HCT116 (cell line): ENCODE data around the gene FAM124B. TPM values are rescaled to one million over a fixed set of nuclear protein-coding genes. Genes with fewer than 3 reads are reported as not detected.

Experiments
- ATAC-seq: fragments of 200-7000 bp; cut with Tn5 transposase; 2 replicates; pipeline ENCODE4 v1.9.1; 2020; ENCODE audit warnings: mild to moderate bottlenecking, moderate library complexity
- Bru-seq: library from RNA; stranded (reverse); fragments of 400-500 nt; gene quantifications from one replicate; lab custom pipeline; 2021; lab: Mats Ljungman, UMichigan
- BruChase-seq, 2 experiments: library from RNA; stranded (reverse); fragments of 400-500 nt; gene quantifications; one replicate each; lab custom pipeline; 2021; lab: Mats Ljungman, UMichigan
- BruUV-seq: library from RNA; stranded (reverse); fragments of 400-500 nt; replicated peaks from 2 replicates; lab custom pipeline; 2021; lab: Mats Ljungman, UMichigan
- CTCF ChIA-PET: fragments of 300-600 bp; sonication (Branson Sonifier 250); formaldehyde crosslinking; loops from one replicate; lab custom pipeline; 2021; ENCODE audit warnings: antibody characterized with exemption; lab: Charles Lee
- POLR2A ChIA-PET: fragments of 300-600, 350-600 bp; sonication (Branson Sonifier 250); formaldehyde crosslinking; loops from one replicate; lab custom pipeline; 2021; ENCODE audit warnings: antibody characterized with exemption; lab: Charles Lee
- RAD21 ChIA-PET, 2 experiments: fragments of 300-600 bp; sonication (Branson Sonifier 250); formaldehyde crosslinking; loops; one replicate each; lab custom pipeline; 2023; ENCODE audit warnings: low total read pairs in 2 of 2; ENCODE audit not compliant: uncharacterized antibody in 2 of 2, unreplicated experiment in 2 of 2, low non-redundant PET in 1 of 2; lab: Charles Lee
- DNase-seq: peaks from one replicate; pipeline ENCODE4 v3.0.0-alpha.2; 2010; ENCODE audit warnings: low read depth, low spot score
- H2AFZ ChIP-seq: fragments of 200-600 bp; shearing (Covaris generic), sonication (generic); 2 replicates; pipeline ENCODE4 v1.6.1; 2017; ENCODE audit warnings: low read depth, mixed run types, mixed read lengths, antibody characterized with exemption, low read length; ENCODE audit not compliant: poor library complexity, severe bottlenecking
- H3K27ac ChIP-seq: 2 replicates; pipeline ENCODE4 v1.5.1; 2012; ENCODE audit warnings: low read depth, low read length
- H3K27me3 ChIP-seq: fragments of 200-600 bp; sonication (generic); 2 replicates; pipeline ENCODE4 v1.6.1; 2016; ENCODE audit warnings: mixed run types, low read length, mixed read lengths; ENCODE audit not compliant: insufficient read depth
- H3K36me3 ChIP-seq, 2 experiments: fragments of 200-500 bp in 1 of 2; fragments of 200-600 bp in 1 of 2; sonication (Bioruptor generic) in 1 of 2; sonication (generic) in 1 of 2; 2 replicates each; pipeline versions ENCODE4 v1.5.1 to v1.6.1; 2014 to 2016; ENCODE audit warnings: low read length in 2 of 2, inconsistent platforms in 1 of 2, mixed read lengths in 1 of 2, mixed run types in 1 of 2; ENCODE audit not compliant: insufficient read depth in 2 of 2, control insufficient read depth in 1 of 2
- H3K4me1 ChIP-seq, 2 experiments: fragments of 200-600 bp in 1 of 2; sonication (generic) in 1 of 2; 2 replicates each; pipeline versions ENCODE4 v1.5.1 to v1.6.1; 2012 to 2017; ENCODE audit warnings: low read length in 2 of 2, inconsistent platforms in 1 of 2, mild to moderate bottlenecking in 1 of 2, mixed read lengths in 1 of 2, mixed run types in 1 of 2, moderate library complexity in 1 of 2; ENCODE audit not compliant: insufficient read depth in 2 of 2, control insufficient read depth in 1 of 2
- H3K4me2 ChIP-seq: fragments of 200-600 bp; sonication (generic); 2 replicates; pipeline ENCODE4 v1.6.1; 2017; ENCODE audit warnings: mixed run types, low read length, mixed read lengths
- H3K4me3 ChIP-seq, 2 experiments: fragments of 200-600 bp in 1 of 2; sonication (generic) in 1 of 2; replicated peaks in 1 of 2; 2 replicates each; pipeline ENCODE4 v1.5.1; 2011 to 2016; ENCODE audit warnings: low read length in 2 of 2, control low read depth in 1 of 2, low read depth in 1 of 2, mild to moderate bottlenecking in 1 of 2, mixed read lengths in 1 of 2, mixed run types in 1 of 2
- H3K79me2 ChIP-seq: fragments of 200-600 bp; sonication (generic); 2 replicates; pipeline ENCODE4 v1.6.1; 2017; ENCODE audit warnings: mild to moderate bottlenecking, mixed run types, low read length, moderate library complexity, mixed read lengths; ENCODE audit not compliant: insufficient read depth
- H3K9ac ChIP-seq: fragments of 200-600 bp; sonication (generic); 2 replicates; pipeline ENCODE4 v1.6.1; 2016; ENCODE audit warnings: low read length, mixed read lengths
- H3K9me2 ChIP-seq: fragments of 200-600 bp; sonication (generic), shearing (Covaris generic); 2 replicates; pipeline ENCODE4 v1.6.1; 2017; ENCODE audit warnings: mixed run types, mild to moderate bottlenecking, moderate library complexity; ENCODE audit not compliant: insufficient read depth
- H3K9me3 ChIP-seq, 2 experiments: fragments of 200-500 bp in 1 of 2; fragments of 200-600 bp in 1 of 2; sonication (Bioruptor generic) in 1 of 2; sonication (generic) in 1 of 2; 2 replicates each; pipeline ENCODE4 v1.6.1; 2014 to 2017; ENCODE audit warnings: low read length in 2 of 2, mixed read lengths in 2 of 2, inconsistent platforms in 1 of 2, low read depth in 1 of 2, mild to moderate bottlenecking in 1 of 2, mixed run types in 1 of 2, moderate library complexity in 1 of 2; ENCODE audit not compliant: control insufficient read depth in 1 of 2, insufficient read depth in 1 of 2
- H4K20me1 ChIP-seq: fragments of 200-600 bp; sonication (generic), shearing (Covaris generic); 2 replicates; pipeline ENCODE4 v1.6.1; 2017; ENCODE audit warnings: mixed run types, mild to moderate bottlenecking, moderate library complexity; ENCODE audit not compliant: insufficient read depth
- ATF3 ChIP-seq: IDR thresholded peaks from 2 replicates; pipeline ENCODE4 v1.6.1; 2012
- CBX3 ChIP-seq: IDR thresholded peaks from 2 replicates; pipeline ENCODE4 v1.6.1; 2012; ENCODE audit warnings: low read depth
- CEBPB ChIP-seq: IDR thresholded peaks from 2 replicates; pipeline ENCODE4 v1.6.1; 2012; ENCODE audit warnings: low read depth
- CTCF ChIP-seq, 3 experiments: fragments of 200-600 bp in 1 of 3; sonication (generic) in 1 of 3; IDR thresholded peaks in 2 of 3; conservative IDR thresholded peaks in 1 of 3; 2 replicates each; pipeline ENCODE4 v1.5.1; 2012 to 2017; ENCODE audit warnings: low read depth in 2 of 3, low read length in 2 of 3, antibody characterized with exemption in 1 of 3, borderline replicate concordance in 1 of 3, control low read depth in 1 of 3, mild to moderate bottlenecking in 1 of 3, mixed read lengths in 1 of 3, mixed run types in 1 of 3, moderate library complexity in 1 of 3; ENCODE audit not compliant: insufficient read depth in 1 of 3
- EGR1 ChIP-seq: IDR thresholded peaks from 2 replicates; pipeline ENCODE4 v1.6.1; 2012; ENCODE audit warnings: low read depth
- EZH2 ChIP-seq: fragments of 200-600 bp; sonication (generic); IDR thresholded peaks from 2 replicates; pipeline ENCODE4 v1.6.1; 2017; ENCODE audit warnings: antibody characterized with exemption, mixed run types
- EZH2phosphoT487 ChIP-seq: fragments of 200-600 bp; IDR thresholded peaks from 2 replicates; pipeline ENCODE4 v1.6.1; 2018; ENCODE audit warnings: antibody characterized with exemption, borderline replicate concordance
- JUND ChIP-seq: IDR thresholded peaks from 2 replicates; pipeline ENCODE4 v1.6.1; 2012
- MAX ChIP-seq: IDR thresholded peaks from 2 replicates; pipeline ENCODE4 v1.6.1; 2012
- POLR2A ChIP-seq: IDR thresholded peaks from 2 replicates; pipeline ENCODE4 v1.7.0; 2011; ENCODE audit warnings: borderline replicate concordance; ENCODE audit not compliant: insufficient read depth, insufficient read length; ENCODE audit errors: extremely low read depth
- POLR2AphosphoS5 ChIP-seq: IDR thresholded peaks from 2 replicates; pipeline ENCODE4 v1.6.1; 2011; ENCODE audit warnings: mild to moderate bottlenecking, low read depth, low read length, moderate library complexity
- RAD21 ChIP-seq: IDR thresholded peaks from 2 replicates; pipeline ENCODE4 v1.6.1; 2012; ENCODE audit warnings: low read depth, mild to moderate bottlenecking
- SIN3A ChIP-seq: IDR thresholded peaks from 2 replicates; pipeline ENCODE4 v1.6.1; 2012; ENCODE audit warnings: low read depth
- SP1 ChIP-seq: IDR thresholded peaks from 2 replicates; pipeline ENCODE4 v1.6.1; 2012; ENCODE audit warnings: low read depth
- SRF ChIP-seq: IDR thresholded peaks from 2 replicates; pipeline ENCODE4 v1.6.1; 2012; ENCODE audit warnings: low read depth
- TCF7L2 ChIP-seq: IDR thresholded peaks from 2 replicates; pipeline ENCODE4 v1.7.0; 2011; ENCODE audit warnings: borderline replicate concordance, inconsistent platforms; ENCODE audit not compliant: insufficient read depth, insufficient read length; ENCODE audit errors: extremely low read depth
- YY1 ChIP-seq: IDR thresholded peaks from 2 replicates; pipeline ENCODE4 v1.6.1; 2011; ENCODE audit warnings: low read length, low read depth, moderate library complexity, mild to moderate bottlenecking; ENCODE audit not compliant: insufficient replicate concordance; ENCODE audit errors: extremely low read depth
- ZNF274 ChIP-seq: fragments of 200-500 bp; sonication (Bioruptor generic); IDR thresholded peaks from 2 replicates; pipeline ENCODE4 v1.6.1; 2014; ENCODE audit warnings: mild to moderate bottlenecking, low read depth, low read length, inconsistent platforms
- intact Hi-C: fragments of 100-400 bp; cut with micrococcal nuclease; formaldehyde crosslinking; loops from 2 replicates; pipeline ENCODE4 v1.10.0; 2022
- long read RNA-seq: library from polyadenylated mRNA; unstranded; transcript quantifications from one replicate; pipeline ENCODE4 v2.0.0, GENCODE V29; 2021; ENCODE audit not compliant: unreplicated experiment
- polyA plus RNA-seq: library from polyadenylated mRNA; unstranded; fragments of >200 nt; gene quantifications from 2 replicates; pipeline ENCODE4 v1.2.1, GENCODE V29; 2012; ENCODE audit warnings: missing spikeins
- total RNA-seq: library from RNA; stranded (reverse); gene quantifications from one replicate; pipeline ENCODE4 v1.2.1, GENCODE V29; 2021; ENCODE audit not compliant: unreplicated experiment

The FAM124B gene
- total RNA-seq, result not detected
- not detected in 2 replicates for polyA plus RNA-seq
- Bru-seq, nascent RNA, result percentile 11 among the genes with signal in this experiment
- BruChase-seq, experiment 1, labeled RNA remaining after a 6-hour chase, result percentile 10 among the genes with signal in this experiment
- percentile 12 among the genes with signal in this experiment for BruChase-seq, experiment 2, labeled RNA remaining after a 2-hour chase
- long read RNA-seq, result 0 reads

- no TSS peak for BruUV-seq
These were observed at the start of gene FAM124B for GRCh38 chr2:224401641-224402342. FAM124B (minus strand) TSS chr2:224402107; CDS start chr2:224401768, 339 bp downstream.

More at GRCh38 chr2:224401641-224402342, at the start of gene FAM124B:
- no peaks in the 10 kb centered on the region for H3K27me3 ChIP-seq
- H3K27ac ChIP-seq, result no peak within 1 kb of the TSS
- no peak within 1 kb of the TSS for H3K4me3 ChIP-seq
- H3K9me2 ChIP-seq, result no peaks in the 10 kb centered on the region
- intact Hi-C loops, result no loop called here
- DNase-seq (no peak), ATAC-seq (no peak)
- no peak within 1 kb of the TSS for H3K9ac ChIP-seq
- no peak within 1 kb of the TSS for H3K4me2 ChIP-seq
- no peaks in the 10 kb centered on the region for H3K79me2 ChIP-seq
- ChIA-PET RAD21 (no interaction called here), POLR2A (no interaction called here), CTCF (no interaction called here)
- no peak within 1 kb of the TSS for H2AFZ ChIP-seq
- TF ChIP-seq POLR2A, result no peak
- no peak for TF ChIP-seq EZH2
- TF ChIP-seq CBX3, result no peak
- no peak for TF ChIP-seq SP1
- no peak for TF ChIP-seq SIN3A
- TF ChIP-seq ZNF274, result no peak
- TF ChIP-seq EZH2phosphoT487, result no peak
- TF ChIP-seq POLR2AphosphoS5, result no peak
- TF ChIP-seq RAD21, result no peak
- no peak for TF ChIP-seq SRF
- TF ChIP-seq ATF3, result no peak
- no peak for TF ChIP-seq MAX
- TF ChIP-seq EGR1, result no peak
- TF ChIP-seq TCF7L2, result no peak
- TF ChIP-seq JUND, result no peak
- no peak for TF ChIP-seq CEBPB
- TF ChIP-seq CTCF (IDR thresholded peaks at IDR 0.05 in 2 of 3, conservative IDR thresholded peaks at IDR 0.05 in 1 of 3; ENCODE audit: borderline replicate concordance in 1 of 3, insufficient read depth in 1 of 3, low read depth in 2 of 3, low read length in 2 of 3), result no peak
- no peak for TF ChIP-seq YY1
- H3K4me1 ChIP-seq, result no peaks in the 10 kb centered on the region
- H3K9me3 ChIP-seq, result 0 out of 4 replicates have a peak, but pooled peaks cover 0 to 6% of the 10 kb centered on the region in 2 experiments
- H4K20me1 ChIP-seq, result no peaks in the 10 kb centered on the region
- H3K36me3 ChIP-seq, result no peaks in the 10 kb centered on the region
